Activated CD4-positive, alpha-beta memory T cell treated with anti-CD3 and anti-CD28 coated beads, Interleukin-2, amount 10 ng/mL, durations not matched to agents 7 days and 5 days (primary cell): ENCODE measurements around the gene TNFAIP3. TPM values are rescaled to one million over a fixed set of nuclear protein-coding genes. Genes with fewer than 3 reads are reported as not detected.
A peak's percentile ranks its signal among the peaks of the same experiment; 100 is the strongest.
"Not testable (repeated sequence)": the region's sequence is repeated elsewhere in the genome, so short reads cannot be mapped to it uniquely, and the experiment has no call there.

ENCODE experiments used
- CTCF ChIA-PET: fragments of 350-600 bp; sonication (Branson Sonifier 250); formaldehyde crosslinking; loops from one replicate; lab custom pipeline; 2021; ENCODE audit warnings: antibody characterized with exemption, inconsistent platforms; lab: Charles Lee
- POLR2A ChIA-PET: fragments of 350-600 bp; sonication (Branson Sonifier 250); formaldehyde crosslinking; loops from one replicate; lab custom pipeline; 2021; ENCODE audit warnings: antibody characterized with exemption; lab: Charles Lee
- DNase-seq: peaks from one replicate; pipeline ENCODE4 v3.0.0-alpha.2; 2020
- H3K27ac Mint-ChIP-seq: one replicate; pipeline ENCODE4 v1.8.0; 2021; ENCODE audit warnings: mild to moderate bottlenecking, mixed read lengths
- H3K27me3 Mint-ChIP-seq: one replicate; pipeline ENCODE4 v1.8.0; 2021; ENCODE audit warnings: mixed read lengths
- H3K36me3 Mint-ChIP-seq: one replicate; pipeline ENCODE4 v1.8.0; 2021; ENCODE audit warnings: low read depth, mixed read lengths
- H3K4me1 Mint-ChIP-seq: one replicate; pipeline ENCODE4 v1.8.0; 2021; ENCODE audit warnings: mixed read lengths
- H3K4me3 Mint-ChIP-seq: one replicate; pipeline ENCODE4 v1.8.0; 2021; ENCODE audit warnings: mild to moderate bottlenecking, mixed read lengths
- H3K9me3 Mint-ChIP-seq: one replicate; pipeline ENCODE4 v1.8.0; 2021; ENCODE audit warnings: mixed read lengths
- total RNA-seq, 2 experiments: library from RNA; stranded (reverse); gene quantifications; one replicate each; pipeline ENCODE4 v1.2.3, GENCODE V29; 2021

The TNFAIP3 gene
- total RNA-seq, 2 experiments from 2014 or later = 143 to 144 TPM

DNA sequence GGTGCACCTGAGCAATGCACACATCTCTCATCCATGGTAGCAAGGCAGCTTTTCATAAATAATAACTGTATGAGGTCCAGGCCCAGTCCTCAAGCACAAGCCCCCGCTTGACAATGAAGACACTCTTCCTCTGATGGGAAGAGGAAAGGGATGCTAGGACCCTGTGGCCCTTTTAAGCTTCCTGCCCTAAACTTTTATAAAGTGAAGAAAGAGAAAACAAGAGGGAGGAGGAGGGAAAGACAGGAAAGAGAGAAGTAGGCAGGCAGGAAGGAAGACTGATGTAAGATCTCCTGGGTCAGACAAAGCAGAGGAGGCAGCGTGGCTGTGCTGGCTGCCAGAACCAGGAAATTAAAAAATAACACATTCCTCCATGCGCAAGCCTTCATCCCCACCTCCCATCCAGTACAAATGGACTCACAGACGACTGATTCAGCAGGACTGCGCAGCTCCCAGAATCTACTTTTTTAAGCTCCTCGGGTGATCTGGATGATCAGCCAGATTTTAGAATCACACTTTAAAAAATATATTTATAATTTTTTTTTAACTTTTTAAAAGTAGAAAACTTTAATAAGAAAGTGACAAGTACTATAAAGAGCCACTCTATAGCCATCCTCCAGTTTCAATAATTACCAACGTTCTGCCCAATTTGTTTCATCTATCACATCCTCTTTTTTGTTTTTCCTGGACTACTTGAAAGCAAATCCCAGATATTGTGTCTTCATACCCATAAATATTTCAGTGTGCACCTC, 16.5 kb downstream of the TNFAIP3 start:
- Mint-ChIP-seq H3K27ac (peak overlapping the region; percentile 92), H3K4me3 (no peak overlapping the region), H3K9me3 (peaks cover 10% of the 10 kb centered on the region), H3K27me3 (no peaks in the 10 kb centered on the region), H3K4me1 (peaks cover 46% of the 10 kb centered on the region), H3K36me3 (peaks cover 73% of the 10 kb centered on the region)
- DNase-seq = no peak
- CTCF ChIA-PET = interaction anchor here (0.8 to 5.4 kb wide), 7 partner anchors 9 to 91 kb away, joined by 3 to 68 read pairs (median 4); partner anchors contain the start of gene TNFAIP3
- POLR2A ChIA-PET = interaction anchor here (4.9 kb wide), 1 partner anchor 12 kb away, joined by 42 read pairs; no protein-coding TSS in a partner anchor

DNA sequence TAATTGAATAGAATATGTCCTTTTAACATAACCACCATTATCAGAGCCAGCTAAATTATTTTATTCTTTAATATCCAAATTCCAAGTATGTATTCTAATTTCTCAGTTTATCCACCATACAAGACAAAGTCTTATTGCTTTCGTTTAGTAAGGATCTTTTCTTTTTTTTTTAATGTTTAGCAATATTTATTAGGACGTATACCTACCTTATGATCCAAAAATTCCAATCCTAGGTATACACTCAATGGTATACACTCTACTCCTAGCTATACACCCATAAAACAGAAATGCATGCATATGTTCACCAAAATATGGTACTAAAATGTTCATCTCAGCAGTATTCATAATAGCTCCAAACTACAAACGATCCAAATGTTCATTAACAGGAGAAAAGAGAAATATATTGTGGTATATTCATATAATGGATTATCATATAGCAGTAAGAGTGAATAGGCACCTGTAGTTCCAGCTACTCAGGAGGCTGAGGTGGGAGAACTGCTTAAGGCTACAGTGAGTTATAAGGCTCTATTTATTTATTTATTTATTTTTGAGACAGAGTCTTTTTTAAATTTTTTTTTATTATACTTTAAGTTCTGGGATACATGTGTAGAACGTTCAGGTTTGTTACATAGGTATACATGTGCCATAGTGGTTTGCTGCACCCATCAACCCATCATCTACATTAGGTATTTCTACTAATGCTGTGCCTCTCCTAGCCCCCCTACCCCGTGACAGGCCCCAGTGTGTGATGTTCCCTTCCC, 17.3 kb downstream of the TNFAIP3 start:
- CTCF ChIA-PET = interaction anchor here (0.7 to 5.4 kb wide), 6 partner anchors 9 to 515 kb away, joined by 3 to 68 read pairs (median 4); partner anchors contain the start of gene TNFAIP3
- POLR2A ChIA-PET = interaction anchor here (4.9 kb wide), 1 partner anchor 13 kb away, joined by 42 read pairs; no protein-coding TSS in a partner anchor
- peaks cover 72% of the 10 kb centered on the region for H3K36me3 Mint-ChIP-seq

DNA sequence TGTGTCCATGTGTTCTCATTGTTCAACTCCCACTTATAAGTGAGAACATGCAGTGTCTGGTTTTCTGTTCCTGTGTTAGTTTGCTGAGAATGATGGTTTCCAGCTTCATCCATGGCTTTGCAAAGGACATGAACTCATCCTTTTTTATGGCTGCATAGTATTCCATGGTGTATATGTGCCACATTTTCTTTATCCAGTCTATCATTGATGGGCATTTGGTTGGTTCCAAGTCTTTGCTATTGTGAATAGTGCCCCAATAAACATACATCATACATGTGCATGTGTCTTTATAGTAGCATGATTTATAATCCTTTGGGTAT, 17.8 kb downstream of the TNFAIP3 start:
- Mint-ChIP-seq H3K9me3 (peaks cover 16% of the 10 kb centered on the region), H3K36me3 (peaks cover 70% of the 10 kb centered on the region), H3K4me1 (peaks cover 41% of the 10 kb centered on the region)
- not testable (repeated sequence) for DNase-seq, H3K4me3 Mint-ChIP-seq, H3K27ac Mint-ChIP-seq, H3K27me3 Mint-ChIP-seq
- ChIA-PET POLR2A (interaction anchor here (4.9 kb wide), 1 partner anchor 13 kb away, joined by 42 read pairs; no protein-coding TSS in a partner anchor), CTCF (interaction anchor here (0.7 to 5.4 kb wide), 3 partner anchors 10 to 515 kb away, joined by 3 to 68 read pairs (median 3); partner anchors contain the start of gene TNFAIP3)

More for the DNA sequence above, 17.3 kb downstream of the TNFAIP3 start:
- H3K4me3 Mint-ChIP-seq = no peak overlapping the region
- H3K27ac Mint-ChIP-seq = peak overlapping the region; percentile 65
- DNase-seq = no peak
- peaks cover 41% of the 10 kb centered on the region for H3K4me1 Mint-ChIP-seq
- H3K9me3 Mint-ChIP-seq = peaks cover 16% of the 10 kb centered on the region
- no peaks in the 10 kb centered on the region for H3K27me3 Mint-ChIP-seq

DNA sequence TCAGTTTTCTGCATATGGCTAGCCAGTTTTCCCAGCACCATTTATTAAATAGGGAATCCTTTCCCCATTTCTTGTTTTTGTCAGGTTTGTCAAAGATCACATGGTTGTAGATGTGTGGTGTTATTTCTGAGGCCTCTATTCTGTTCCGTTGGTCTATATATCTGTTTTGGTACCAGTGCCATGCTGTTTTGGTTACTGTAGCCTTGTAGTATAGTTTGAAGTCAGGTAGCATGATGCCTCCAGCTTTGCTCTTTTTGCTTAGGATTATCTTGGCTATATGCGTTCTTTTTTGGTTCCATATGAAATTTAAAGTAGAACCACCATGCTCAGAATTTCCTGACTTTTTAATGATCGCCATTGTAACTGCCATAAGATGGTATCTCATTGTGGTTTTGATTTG, 19.2 kb downstream of the TNFAIP3 start:
- H3K27ac Mint-ChIP-seq, H3K27me3 Mint-ChIP-seq, POLR2A ChIA-PET, DNase-seq, H3K4me3 Mint-ChIP-seq: not testable (repeated sequence)
- CTCF ChIA-PET = interaction anchor here (1.8 kb wide), 1 partner anchor 16 kb away, joined by 7 read pairs; no protein-coding TSS in a partner anchor
- Mint-ChIP-seq H3K4me1 (peaks cover 30% of the 10 kb centered on the region), H3K9me3 (peaks cover 18% of the 10 kb centered on the region), H3K36me3 (peaks cover 62% of the 10 kb centered on the region)

DNA sequence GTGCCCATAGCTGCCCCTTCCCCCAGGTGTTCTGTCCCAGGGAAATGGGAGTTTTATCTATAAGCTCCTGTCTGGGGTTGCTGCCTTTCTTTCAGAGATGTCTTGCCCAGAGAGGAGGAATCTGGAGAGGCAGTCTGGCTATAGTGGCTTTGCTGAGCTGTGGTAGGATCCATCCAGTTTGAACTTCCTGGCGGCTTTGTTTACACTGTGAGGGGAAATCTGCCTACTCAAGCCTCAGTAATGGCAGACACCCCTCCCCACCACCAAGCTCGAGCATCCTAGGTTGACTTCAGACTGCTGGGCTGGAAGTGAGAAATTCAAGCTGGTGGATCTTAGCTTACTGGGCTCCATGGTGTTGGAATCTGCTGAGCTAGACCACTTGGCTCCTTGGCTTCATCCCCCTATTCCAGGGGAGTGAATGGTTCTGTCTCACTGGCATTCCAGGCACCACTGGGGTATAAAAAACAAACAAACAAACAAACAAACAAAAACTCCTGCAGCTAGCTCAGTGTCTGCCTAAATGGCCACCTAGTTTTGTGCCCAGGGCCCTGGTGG, 24.0 kb downstream of the TNFAIP3 start:
- DNase-seq = no peak
- Mint-ChIP-seq H3K9me3 (peaks cover 14% of the 10 kb centered on the region), H3K36me3 (peaks cover 31% of the 10 kb centered on the region), H3K4me1 (no peaks in the 10 kb centered on the region), H3K4me3 (no peak overlapping the region), H3K27me3 (no peaks in the 10 kb centered on the region), H3K27ac (no peak overlapping the region)
- POLR2A ChIA-PET = interaction anchor here (1.0 to 1.2 kb wide), 2 partner anchors 9 to 19 kb away, joined by 3 to 4 read pairs; no protein-coding TSS in a partner anchor
- CTCF ChIA-PET = interaction anchor here (1.2 kb wide), 1 partner anchor 9 kb away, joined by 3 read pairs; no protein-coding TSS in a partner anchor

DNA sequence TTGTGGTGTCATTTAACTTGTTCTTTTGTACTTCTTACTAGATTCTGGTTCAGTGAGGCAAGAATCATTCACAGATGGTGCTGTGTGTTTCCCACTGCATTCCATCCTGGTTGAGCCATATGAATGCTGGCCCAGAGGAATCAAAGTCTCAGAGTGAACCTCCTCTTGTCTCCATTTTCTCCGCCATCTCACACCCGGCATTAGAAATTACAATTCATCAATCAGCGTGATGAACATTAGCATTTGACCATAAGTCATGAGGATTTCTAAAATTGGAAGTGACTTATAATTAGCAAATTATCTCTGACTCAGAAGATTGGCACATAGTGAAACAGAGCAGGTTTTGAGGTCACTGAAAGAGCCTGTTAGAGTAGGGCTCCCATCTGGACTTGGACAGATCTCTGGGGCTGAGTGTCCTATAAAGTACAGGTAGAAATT, 25.2 kb downstream of the TNFAIP3 start:
- H3K27me3 Mint-ChIP-seq = no peaks in the 10 kb centered on the region
- DNase-seq = no peak
- H3K36me3 Mint-ChIP-seq = peaks cover 20% of the 10 kb centered on the region
- peaks cover 16% of the 10 kb centered on the region for H3K9me3 Mint-ChIP-seq
- ChIA-PET POLR2A (interaction anchor here (1.2 kb wide), 1 partner anchor 10 kb away, joined by 4 read pairs; no protein-coding TSS in a partner anchor), CTCF (no interaction called here)
- no peaks in the 10 kb centered on the region for H3K4me1 Mint-ChIP-seq
- no peak overlapping the region for H3K4me3 Mint-ChIP-seq
- no peak overlapping the region for H3K27ac Mint-ChIP-seq

DNA sequence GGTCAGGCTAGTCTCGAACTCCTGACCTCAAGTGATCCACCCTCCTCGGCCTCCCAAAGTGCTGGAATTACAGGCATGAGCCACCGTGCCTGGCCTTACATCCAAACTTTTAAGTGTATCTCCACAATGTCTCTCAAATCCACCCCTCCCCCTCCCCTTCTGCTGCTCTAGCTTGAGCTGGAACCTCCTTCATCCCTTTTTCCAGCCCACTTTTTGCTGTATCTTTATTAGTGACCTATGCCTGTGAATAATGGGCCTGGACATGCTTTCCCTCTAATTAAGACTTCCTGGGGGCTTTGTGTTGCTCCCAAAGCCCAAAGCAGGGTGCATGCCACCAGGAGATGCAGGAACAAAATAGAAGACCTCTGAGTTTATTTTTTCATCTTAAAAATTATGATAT, 26.1 kb downstream of the TNFAIP3 start:
- Mint-ChIP-seq H3K27ac (no peak overlapping the region), H3K27me3 (no peaks in the 10 kb centered on the region), H3K4me3 (no peak overlapping the region), H3K36me3 (peaks cover 17% of the 10 kb centered on the region), H3K9me3 (peaks cover 17% of the 10 kb centered on the region), H3K4me1 (no peaks in the 10 kb centered on the region)
- CTCF ChIA-PET = interaction anchor here (1.1 kb wide), 1 partner anchor 47 kb away, joined by 4 read pairs; no protein-coding TSS in a partner anchor
- POLR2A ChIA-PET = no interaction called here
- no peak for DNase-seq

DNA sequence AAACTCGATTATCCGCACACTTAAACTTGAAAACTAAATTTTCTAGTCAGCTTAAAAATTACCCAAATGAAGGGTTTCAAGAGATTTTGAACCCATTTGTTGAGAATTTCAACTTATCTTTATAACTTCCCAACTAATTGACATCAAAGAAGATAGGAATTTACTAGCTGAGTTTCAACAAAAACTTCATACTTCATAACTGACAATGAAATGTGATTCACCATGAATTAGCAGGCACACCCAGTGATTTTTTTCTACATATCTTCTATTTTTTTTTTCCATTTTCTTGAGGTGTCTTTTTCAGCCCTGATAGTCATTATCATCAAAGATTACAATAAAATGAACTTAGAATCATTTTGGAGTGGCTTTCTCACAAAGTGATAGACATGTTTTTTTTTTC, 26.7 kb downstream of the TNFAIP3 start:
- no peaks in the 10 kb centered on the region for H3K4me1 Mint-ChIP-seq
- no peak overlapping the region for H3K4me3 Mint-ChIP-seq
- no peaks in the 10 kb centered on the region for H3K27me3 Mint-ChIP-seq
- no peak for DNase-seq
- H3K27ac Mint-ChIP-seq = no peak overlapping the region
- peaks cover 15% of the 10 kb centered on the region for H3K9me3 Mint-ChIP-seq
- ChIA-PET POLR2A (no interaction called here), CTCF (interaction anchor here (1.1 kb wide), 1 partner anchor 46 kb away, joined by 4 read pairs; no protein-coding TSS in a partner anchor)
- peaks cover 12% of the 10 kb centered on the region for H3K36me3 Mint-ChIP-seq

DNA sequence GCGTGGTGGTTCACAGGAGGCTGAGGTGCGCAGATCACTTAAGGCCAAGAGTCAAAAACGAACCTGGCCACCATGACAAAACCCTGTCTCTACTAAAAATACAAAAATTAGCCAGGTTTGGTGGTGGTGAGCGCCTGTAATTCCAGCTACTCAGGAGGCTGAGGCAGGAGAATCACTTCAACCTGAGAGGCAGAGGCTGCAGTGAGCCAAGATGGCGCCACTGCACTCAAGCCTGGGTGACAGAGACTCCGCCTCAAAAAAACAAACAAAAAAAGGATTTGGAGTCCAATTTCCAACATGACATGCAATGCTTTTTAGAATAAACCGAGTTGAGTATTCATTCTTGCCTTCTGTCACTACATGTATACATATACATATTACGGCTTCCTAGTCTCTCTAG, 27.3 kb downstream of the TNFAIP3 start:
- H3K27me3 Mint-ChIP-seq, H3K36me3 Mint-ChIP-seq, H3K27ac Mint-ChIP-seq, H3K4me3 Mint-ChIP-seq, DNase-seq, CTCF ChIA-PET, H3K4me1 Mint-ChIP-seq: not testable (repeated sequence)
- POLR2A ChIA-PET = interaction anchor here (1.2 kb wide), 1 partner anchor 41 kb away, joined by 4 read pairs; no protein-coding TSS in a partner anchor
- H3K9me3 Mint-ChIP-seq = peaks cover 10% of the 10 kb centered on the region

DNA sequence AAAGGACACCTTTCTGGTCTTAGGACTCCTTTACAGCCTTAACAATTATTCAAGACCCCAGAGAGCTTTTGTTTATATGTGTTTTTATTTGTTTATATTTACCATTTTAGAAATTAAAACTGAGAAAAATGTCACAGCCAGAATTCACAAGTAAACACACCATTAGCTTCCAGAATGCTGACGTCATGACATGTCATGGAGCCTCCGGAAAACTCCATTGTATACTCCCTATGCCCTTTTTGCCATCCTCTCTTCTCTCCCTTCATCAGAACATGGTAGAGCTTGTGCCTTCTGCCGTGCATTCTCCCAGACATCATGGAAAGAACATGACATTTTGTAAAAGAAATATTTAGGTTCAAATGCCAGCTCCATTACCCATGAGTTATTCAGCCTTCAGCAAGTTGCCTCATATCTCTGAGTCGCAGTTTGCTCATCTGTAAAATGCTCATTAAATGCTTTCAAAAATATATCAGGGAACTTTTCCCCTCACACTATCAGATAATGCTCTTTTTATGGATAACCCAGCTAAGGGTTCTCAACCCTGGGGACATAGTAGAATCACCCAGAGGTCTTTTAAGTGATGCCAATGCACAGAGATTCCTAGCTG, 27.8 kb downstream of the TNFAIP3 start:
- CTCF ChIA-PET = no interaction called here
- no peak for DNase-seq
- peaks cover 3% of the 10 kb centered on the region for H3K36me3 Mint-ChIP-seq
- H3K4me3 Mint-ChIP-seq = no peak overlapping the region
- POLR2A ChIA-PET = interaction anchor here (1.2 kb wide), 1 partner anchor 42 kb away, joined by 4 read pairs; no protein-coding TSS in a partner anchor
- H3K9me3 Mint-ChIP-seq = peaks cover 10% of the 10 kb centered on the region
- no peaks in the 10 kb centered on the region for H3K4me1 Mint-ChIP-seq
- H3K27ac Mint-ChIP-seq = no peak overlapping the region
- H3K27me3 Mint-ChIP-seq = no peaks in the 10 kb centered on the region

DNA sequence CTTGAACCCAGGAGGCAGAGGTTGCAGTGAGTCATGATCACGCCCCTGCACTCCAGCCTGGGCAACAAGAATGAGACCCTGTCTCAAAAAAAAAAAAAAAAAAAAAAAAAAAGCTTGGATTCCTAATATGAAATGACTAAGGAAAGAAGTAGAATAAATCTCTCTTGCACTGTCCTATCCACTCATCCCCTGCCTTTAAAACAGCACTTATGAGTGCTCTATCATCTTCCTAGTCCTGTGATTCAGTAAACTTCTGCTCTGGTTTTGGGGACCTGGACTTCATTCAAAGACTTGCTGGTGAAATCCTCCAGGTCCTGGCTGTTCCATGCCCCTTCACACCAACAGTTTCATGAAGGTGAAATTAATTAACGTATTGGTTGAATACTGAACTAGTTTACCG, 29.6 kb downstream of the TNFAIP3 start:
- H3K27me3 Mint-ChIP-seq = no peaks in the 10 kb centered on the region
- POLR2A ChIA-PET = no interaction called here
- no peaks in the 10 kb centered on the region for H3K36me3 Mint-ChIP-seq
- CTCF ChIA-PET = no interaction called here
- DNase-seq = no peak
- H3K4me1 Mint-ChIP-seq = no peaks in the 10 kb centered on the region
- H3K9me3 Mint-ChIP-seq = peaks cover 9% of the 10 kb centered on the region
- H3K4me3 Mint-ChIP-seq = no peak overlapping the region
- no peak overlapping the region for H3K27ac Mint-ChIP-seq

DNA sequence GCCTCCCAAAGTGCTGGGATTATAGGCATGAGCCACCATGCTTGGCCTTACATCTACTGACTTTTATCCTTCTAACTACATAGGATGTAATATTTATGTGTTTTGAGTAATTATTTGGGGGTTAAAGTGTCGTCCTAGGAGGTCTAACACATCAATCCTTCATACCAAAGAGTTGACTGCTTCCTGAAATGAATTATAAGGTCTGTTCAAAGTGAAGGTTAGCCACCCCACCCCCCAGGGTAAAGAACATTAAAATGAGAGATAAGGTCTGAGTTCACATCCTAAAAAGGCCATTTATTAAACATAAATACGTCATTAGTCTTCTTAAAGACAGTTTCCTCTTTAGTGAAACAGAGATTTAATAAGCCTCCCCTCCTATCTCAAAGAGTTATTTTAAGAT, 33.8 kb downstream of the TNFAIP3 start:
- Mint-ChIP-seq H3K9me3 (peaks cover 7% of the 10 kb centered on the region), H3K27me3 (no peaks in the 10 kb centered on the region), H3K4me1 (peaks cover 30% of the 10 kb centered on the region), H3K27ac (no peak overlapping the region), H3K36me3 (peaks cover 4% of the 10 kb centered on the region), H3K4me3 (no peak overlapping the region)
- DNase-seq = no peak
- ChIA-PET CTCF (interaction anchor here (0.7 to 2.3 kb wide), 4 partner anchors 10 to 33 kb away, joined by 3 to 11 read pairs (median 6); partner anchors contain the start of gene TNFAIP3), POLR2A (no interaction called here)
